SK-N-SH treated with all-trans-retinoic acid at 6 μM for 48 hours (cell line): Measurements from ENCODE around the gene ITM2C.

Source experiments
- CREB5 ChIP-seq: fragments of 250-450 bp; sonication (Bioruptor Pico); IDR thresholded peaks from 2 replicates; pipeline ENCODE4 v1.5.1; 2020; ENCODE audit warnings: low read depth, mild to moderate bottlenecking, moderate library complexity
- RARB ChIP-seq: fragments of 250-450 bp; sonication (Bioruptor Pico); IDR thresholded peaks from 2 replicates; pipeline ENCODE4 v1.8.0; 2021; ENCODE audit warnings: mild to moderate bottlenecking, moderate library complexity
- ZC3H10 ChIP-seq: fragments of 250-450 bp; sonication (Bioruptor Pico); IDR thresholded peaks from 2 replicates; pipeline ENCODE4 v1.5.1; 2021; ENCODE audit warnings: mild to moderate bottlenecking, moderate library complexity
- ZFP3 ChIP-seq: fragments of 250-450 bp; sonication (Bioruptor Pico); IDR thresholded peaks from 2 replicates; pipeline ENCODE4 v1.5.0; 2020; ENCODE audit warnings: mild to moderate bottlenecking, moderate library complexity
- ZFP30 ChIP-seq: fragments of 450-650 bp; formaldehyde crosslinking; IDR thresholded peaks from 2 replicates; pipeline ENCODE4 v1.5.0; 2022; ENCODE audit warnings: mild to moderate bottlenecking, moderate library complexity

GRCh38 chr2:230874876-230875275 is 10.1 kb downstream of the ITM2C start:
- TF ChIP-seq ZC3H10 (CRISPR knock-in tag) (no peak), ZFP3 (CRISPR knock-in tag) (no peak), CREB5 (CRISPR knock-in tag) (no peak), RARB (no peak), ZFP30 (CRISPR knock-in tag) (no peak)
